LNCaP clone FGC (cell line): ENCODE results near the gene PPP2R1A.
A peak's percentile ranks its signal among the peaks of the same experiment; 100 is the strongest.
"Not testable (repeated sequence)": the region's sequence is repeated elsewhere in the genome, so short reads cannot be mapped to it uniquely, and the experiment has no call there.

Experiments
- DNase-seq: peaks from one replicate; pipeline ENCODE4 v3.0.0-alpha.2; 2011; ENCODE audit warnings: low read depth
- H3K4me3 ChIP-seq: 2 replicates; pipeline ENCODE4 v1.5.1; 2011; ENCODE audit warnings: mild to moderate bottlenecking, low read depth, low read length, control low read depth
- CTCF ChIP-seq: IDR thresholded peaks from 2 replicates; pipeline ENCODE4 v1.5.1; 2012; ENCODE audit warnings: mild to moderate bottlenecking; ENCODE audit not compliant: control insufficient read depth, insufficient read depth; ENCODE audit errors: extremely low read depth

The PPP2R1A gene

GRCh38 chr19:52237197-52237596, 47.3 kb downstream of the PPP2R1A start:
- H3K4me3 ChIP-seq = no peak overlapping the region
- TF ChIP-seq CTCF = no peak
- no peak for DNase-seq

GRCh38 chr19:52237771-52238400, 48.0 kb downstream of the PPP2R1A start:
- no peak overlapping the region for H3K4me3 ChIP-seq
- TF ChIP-seq CTCF = peak; percentile 91
- DNase-seq = peak; percentile 21

GRCh38 chr19:52244021-52244420, 54.2 kb downstream of the PPP2R1A start:
- TF ChIP-seq CTCF = no peak
- no peak for DNase-seq
- H3K4me3 ChIP-seq = no peak overlapping the region

GRCh38 chr19:52248241-52248640, 58.4 kb downstream of the PPP2R1A start:
- peak; percentile 61 for TF ChIP-seq CTCF
- peak; percentile 39 for DNase-seq
- no peak overlapping the region for H3K4me3 ChIP-seq

- no peak for TF ChIP-seq CTCF
- H3K4me3 ChIP-seq = no peak overlapping the region
- no peak for DNase-seq
Observed at GRCh38 chr19:52258426-52258825, 68.6 kb downstream of the PPP2R1A start.

GRCh38 chr19:52265556-52265955, 75.7 kb downstream of the PPP2R1A start:
- DNase-seq, H3K4me3 ChIP-seq: not testable (repeated sequence)

- peak within 1 kb of the TSS; percentile 90 for H3K4me3 ChIP-seq
- peak; percentile 92 for DNase-seq
- no peak for TF ChIP-seq CTCF
Observed at GRCh38 chr19:52269338-52270261, 79.7 kb downstream of the PPP2R1A start, which contains the start of gene ZNF766. Gene ZNF766 (plus strand): TSS chr19:52269587. CDS start chr19:52269614, 27 bp downstream.
